ENCODE results near the gene SZT2.

The SZT2 gene

DNA sequence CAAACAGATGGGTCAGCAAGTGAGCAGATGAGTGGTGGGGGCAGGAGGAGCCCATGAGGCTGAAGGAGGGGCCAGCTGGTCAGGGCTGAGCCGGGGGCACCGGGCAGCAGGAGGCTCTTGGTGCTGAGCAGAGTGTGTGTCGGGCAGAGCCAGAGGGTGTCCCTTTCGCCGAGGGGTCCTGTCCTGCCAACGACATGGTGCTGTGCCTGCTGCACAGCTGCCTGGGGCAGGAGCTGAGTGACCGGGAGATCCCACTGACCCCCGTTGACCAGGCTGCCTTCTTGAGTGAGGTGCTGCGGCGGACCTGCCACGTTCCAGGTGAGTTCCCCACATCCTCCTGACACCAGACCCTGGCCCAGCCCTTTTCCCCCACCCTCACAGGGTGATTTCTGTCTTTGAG is 36.5 kb downstream of the SZT2 start:
- no peak for DNase-seq

DNA sequence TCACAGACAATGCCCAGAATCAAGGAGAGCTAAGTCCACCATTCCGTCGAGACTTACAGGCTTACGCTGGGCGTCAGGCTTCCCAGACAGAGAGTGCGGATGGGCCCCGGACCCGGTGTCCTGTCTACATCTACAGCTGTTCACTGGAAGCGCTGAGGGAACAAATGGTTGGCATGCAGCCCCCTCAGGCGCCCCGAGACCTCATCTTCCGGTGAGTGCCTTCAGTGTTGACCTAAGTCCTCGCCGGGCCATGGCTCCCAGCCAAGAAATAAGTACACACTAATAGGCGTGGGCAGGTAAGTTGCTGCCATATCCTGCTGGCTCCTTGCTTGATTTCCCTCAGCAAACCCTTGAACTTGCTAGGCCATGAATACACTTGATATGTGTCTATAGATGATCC is 37.8 kb downstream of the SZT2 start:
- no peak for DNase-seq

DNA sequence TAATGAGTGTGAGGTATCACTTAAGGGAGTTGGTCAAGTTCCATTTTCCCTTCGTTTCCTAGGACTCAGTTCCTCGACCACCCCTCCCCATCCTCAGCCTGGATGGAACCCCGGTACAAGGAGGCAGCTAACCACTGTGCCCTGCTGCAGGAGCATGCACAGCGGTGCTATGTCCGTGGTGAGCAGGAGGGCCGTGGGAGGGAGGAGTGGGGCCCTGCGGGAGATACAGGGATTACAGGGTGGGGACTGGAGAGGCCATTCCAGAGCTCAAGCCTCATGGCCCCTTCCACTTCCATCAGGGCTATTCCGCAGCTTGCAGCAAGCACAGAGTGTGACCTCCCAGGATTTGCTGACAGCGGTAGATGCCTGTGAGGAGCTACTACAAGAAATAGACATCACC is 38.2 kb downstream of the SZT2 start:
- DNase-seq, result no peak

DNA sequence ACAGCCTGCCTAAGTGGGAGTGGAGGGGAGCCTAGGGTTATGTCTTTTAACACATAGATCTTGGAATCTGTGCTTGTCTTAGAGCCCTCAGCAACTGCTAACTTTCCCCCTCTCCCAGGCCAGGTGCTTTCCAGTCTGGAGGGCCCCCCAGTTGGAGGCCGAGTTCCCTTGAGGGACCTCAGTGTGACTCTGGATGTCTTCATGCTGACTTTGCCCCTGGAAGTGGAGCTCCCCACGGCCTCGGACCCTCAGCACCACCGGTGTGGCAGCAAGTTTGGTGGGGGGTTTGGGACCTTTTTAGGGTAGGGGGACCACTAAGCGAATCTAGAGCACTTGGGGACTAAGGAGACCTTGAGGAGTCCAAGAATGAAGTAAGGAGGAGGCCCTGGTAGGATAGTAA is 41.1 kb downstream of the SZT2 start:
- no peak for DNase-seq

DNA sequence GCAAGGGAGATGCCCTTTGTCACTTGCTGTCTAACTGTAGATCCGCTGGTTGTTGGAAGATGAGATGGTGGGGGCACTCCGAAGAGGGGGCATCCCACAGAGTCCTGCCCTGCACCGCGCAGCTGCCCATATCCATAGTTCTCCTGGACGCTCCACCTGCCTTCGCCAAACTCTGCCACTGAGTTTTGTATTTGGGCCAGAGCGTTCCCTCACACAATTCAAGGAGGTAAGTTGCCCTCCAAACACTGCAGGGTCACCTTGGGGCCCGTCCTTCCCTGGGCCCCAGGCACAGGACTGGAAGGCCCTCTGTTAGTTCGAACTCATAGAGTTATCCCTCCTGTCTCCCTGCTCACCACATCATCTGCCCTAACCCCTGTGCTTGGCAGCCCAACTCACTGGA is 42.0 kb downstream of the SZT2 start:
- no peak for DNase-seq

DNA sequence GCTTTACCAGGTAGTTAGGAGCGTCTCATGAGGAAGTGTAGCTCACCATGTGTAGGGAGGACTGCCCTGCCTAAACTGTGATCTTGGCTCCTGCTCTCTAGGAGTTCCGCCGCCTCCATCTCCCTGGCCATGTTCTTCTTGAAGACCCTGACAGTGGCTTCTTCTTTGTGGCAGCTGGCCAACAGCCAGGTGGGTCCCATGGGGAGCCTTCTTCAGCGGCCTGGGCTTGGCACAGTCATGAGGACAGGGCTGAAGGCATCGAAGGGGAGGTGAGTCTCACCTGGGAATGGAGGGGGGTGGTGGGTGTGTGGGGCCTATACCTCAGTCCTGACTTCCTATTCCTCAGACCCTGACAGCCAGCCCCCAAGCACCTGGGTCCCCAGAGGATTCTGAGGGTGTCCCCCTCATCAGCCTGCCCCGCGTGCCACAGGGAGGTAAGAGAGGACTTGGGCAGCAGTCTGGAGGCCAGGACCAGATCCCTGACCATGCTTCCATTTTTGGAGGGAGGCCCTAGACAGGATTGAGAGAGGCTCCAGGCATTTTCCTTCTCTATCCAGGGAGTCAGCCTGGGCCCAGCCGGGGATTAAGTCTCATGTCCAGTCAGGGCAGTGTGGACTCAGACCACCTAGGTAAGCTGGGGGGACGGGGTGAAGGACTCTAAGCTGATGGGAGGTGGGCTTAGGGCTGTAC is 42.6 kb downstream of the SZT2 start:
- no peak for DNase-seq

DNA sequence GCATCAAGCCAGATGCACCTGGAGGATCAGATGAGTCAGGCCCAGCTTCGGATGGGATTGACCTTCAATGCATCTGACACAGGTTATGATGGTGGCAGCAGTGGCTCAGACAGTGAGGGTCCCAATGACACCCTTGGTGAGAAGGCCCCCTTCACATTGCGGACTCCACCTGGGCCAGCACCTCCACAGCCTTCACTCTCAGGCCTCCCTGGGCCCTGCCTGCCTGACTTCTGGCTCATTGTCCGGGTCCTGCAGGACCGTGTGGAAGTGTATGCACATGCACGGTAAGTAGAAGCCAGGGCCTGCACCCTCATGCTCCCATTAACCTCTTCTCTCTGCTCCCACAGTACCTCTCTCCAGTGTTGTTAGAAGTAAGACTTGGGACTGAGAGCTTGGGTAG is 43.2 kb downstream of the SZT2 start:
- DNase-seq, result no peak

DNA sequence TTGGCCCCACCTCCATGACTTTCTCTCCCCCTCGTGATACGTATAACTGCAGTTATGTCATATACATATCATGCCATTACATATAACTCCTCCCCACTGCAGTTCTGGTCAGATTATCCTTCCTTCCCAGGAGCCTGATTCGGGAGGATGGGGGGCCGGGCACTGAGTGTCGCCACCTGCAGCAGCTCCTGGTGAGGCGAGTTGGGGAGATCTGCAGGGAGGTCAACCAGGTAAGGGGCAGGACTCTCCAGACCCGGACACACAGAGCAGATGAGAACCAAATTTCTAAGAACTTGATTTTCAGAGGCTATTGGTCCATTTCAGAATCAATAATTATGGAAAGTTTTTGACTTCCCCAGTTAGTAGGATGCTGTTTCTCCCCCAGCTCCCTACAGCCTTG is 44.6 kb downstream of the SZT2 start:
- DNase-seq, result no peak

DNA sequence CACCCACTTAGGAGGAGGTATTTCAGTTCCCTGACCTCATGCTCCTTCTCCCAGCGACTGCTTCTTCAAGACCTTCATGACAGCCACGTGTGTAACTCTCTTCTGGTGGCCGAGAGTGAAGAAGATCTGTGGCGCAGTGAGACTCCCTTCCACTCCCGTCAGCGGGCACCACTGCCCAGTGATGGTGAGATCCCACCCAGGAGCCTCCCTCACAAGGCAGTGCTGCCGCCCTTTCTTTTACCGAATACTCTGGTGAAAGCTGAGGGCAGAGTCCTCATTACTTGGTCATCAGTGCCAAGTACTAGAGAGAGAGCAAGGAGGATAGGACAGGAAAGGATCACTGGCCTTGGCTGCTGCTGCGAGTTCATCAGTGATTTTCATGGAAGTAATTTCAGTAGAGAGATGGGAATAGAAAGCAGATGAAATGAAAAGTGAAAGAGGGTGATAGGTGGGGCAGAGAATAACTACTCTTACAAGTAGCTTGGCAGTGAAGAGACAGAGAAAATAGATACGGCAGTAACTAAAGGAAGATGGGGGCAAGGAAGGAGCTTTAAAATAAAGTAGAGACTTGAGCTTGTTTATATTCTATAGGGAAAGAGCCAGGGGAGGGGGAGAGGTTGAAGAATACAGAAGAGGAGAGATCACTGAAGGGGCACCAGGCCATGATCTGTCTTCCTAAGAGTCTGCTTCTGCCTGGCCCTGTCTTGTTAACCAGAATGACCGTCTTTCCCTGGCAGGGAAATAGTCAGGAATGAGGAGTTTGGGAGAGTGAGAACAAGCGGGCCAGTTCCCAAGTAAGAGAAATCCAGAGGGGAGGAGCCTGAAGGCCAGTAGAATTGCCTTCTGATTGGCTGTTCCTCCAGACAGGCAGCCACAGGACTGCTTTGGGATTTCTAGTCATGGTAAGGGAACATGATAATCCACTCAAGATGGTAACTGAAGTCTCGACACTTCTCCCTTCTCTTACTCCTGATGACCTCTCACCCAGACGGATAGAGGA is 45.7 kb downstream of the SZT2 start:
- no peak for DNase-seq

DNA sequence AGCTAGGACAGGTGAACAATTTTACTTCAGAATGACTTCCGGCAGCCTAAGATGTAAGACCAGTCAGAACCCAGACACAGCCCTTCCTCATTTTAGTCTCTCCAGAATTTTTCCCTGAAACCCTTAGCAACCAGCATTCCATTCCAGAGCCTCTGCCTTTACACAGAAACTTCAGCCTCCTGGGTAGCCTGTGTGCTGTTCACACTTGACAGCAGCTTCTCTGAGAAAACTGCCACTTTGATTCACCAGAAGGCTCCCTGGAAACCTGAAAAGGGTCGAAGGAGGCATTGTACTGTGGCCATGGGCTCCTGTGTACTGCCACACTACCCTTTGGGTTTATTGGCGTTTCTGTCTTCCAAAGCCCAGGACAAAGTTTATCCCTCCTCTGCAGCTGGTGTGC is 46.7 kb downstream of the SZT2 start:
- DNase-seq, result no peak

DNA sequence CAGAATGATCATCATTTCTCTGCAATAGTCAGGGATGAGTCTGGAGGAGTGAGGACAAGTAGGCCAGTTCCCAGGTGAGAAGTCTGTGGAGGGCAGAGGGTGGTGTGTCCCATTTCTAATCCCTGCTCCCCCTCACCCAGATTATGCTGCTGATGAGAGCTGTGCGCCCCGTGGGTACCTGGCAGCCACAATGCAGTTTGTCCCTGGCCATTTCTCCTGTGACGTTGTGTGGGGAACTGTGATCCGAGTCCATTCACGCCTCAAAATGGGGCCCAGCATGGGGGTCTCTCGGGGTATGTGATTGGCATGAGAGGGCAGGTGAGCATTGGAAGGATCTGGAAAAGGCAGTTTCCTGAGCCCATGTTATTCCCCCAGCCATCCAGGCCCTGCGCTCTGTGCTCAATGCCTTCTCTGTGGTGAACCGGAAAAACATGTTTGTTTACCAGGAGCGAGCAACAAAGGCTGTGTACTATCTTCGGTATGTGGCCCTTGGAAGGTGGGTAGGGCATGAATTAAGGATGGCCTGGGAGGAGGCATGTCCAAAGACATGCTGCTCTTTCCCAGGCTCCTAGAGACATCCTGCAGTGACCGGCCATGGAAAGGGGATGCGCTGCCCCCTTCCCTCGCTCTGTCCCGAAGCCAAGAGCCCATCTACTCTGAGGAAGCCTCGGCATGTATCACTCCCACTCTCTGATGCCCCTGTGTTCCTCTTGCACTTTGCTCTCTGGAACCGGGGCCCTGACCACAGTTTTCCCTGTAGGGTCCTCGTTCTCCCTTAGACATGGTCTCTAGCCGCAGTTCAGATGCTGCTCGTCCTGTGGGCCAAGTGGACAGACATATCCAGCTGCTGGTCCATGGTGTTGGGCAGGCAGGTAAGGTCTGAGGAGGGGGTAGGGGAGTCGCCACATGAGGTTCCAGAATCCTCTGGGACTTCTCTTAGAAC is 47.6 kb downstream of the SZT2 start:
- no peak for DNase-seq

DNA sequence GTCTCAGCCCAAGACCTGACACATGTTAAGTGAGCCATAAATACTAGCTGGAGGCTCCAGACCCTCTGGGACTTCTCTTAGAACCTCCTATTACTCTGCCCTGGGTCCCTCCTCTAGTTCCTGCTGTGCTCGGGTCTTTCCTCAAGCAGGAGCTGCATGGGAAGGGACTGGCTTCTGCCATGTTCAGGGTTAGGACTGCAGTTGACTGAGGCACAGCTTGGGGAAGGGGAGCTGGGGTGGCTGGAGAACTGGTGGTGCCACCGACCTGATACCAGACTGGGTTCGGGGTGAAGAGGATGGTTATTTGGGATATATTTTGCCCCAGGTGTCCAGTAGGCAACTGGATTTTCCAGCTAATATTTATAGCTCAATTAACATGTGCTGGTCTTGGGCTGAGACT is 48.3 kb downstream of the SZT2 start:
- DNase-seq, result no peak

DNA sequence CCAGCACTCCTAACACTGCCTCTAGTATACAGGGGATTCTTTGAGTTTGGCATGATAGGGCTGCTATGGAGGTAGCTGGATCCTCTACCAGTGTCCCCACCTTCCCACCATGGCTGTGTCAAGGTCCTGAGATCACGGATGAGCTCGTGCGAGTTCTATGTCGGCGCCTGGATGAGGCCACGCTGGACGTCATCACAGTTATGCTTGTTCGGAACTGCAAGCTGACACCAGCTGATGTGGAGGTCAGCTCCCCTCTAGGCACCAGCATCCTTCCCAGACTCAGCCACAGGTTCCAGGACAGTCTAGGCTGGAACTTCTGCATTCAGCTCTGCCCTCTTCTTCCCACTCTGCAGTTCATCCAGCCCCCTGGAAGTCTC is 48.9 kb downstream of the SZT2 start:
- no peak for DNase-seq

DNA sequence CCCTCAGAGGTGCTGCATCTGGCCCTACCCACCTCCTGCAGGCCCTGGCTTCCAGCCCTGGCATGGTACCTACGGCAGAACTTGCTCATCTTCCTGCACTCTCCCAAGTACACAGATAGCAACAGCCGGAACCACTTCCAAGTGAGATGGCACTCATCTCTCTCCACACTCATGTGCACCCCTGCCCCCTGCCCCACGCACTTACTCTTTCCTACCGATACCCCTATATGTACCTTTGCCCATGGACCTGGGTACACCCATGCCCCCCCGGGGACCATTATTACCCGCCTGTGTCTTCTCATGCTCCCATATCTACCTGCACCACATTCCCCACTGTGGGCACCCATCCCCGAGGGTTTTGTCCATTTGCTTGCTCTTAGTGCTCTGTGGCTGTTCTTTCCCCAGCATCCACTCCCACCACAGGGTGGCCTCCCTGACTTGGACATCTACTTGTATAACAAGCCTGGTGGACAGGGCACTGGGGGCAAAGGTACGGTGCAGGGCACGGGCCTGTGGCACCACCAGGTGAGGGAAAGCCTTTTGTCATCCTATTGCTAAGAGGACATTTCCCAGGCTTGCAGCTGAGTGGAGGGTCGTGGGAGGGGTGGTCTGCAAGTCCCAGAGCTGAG is 49.4 kb downstream of the SZT2 start:
- DNase-seq, result no peak

DNA sequence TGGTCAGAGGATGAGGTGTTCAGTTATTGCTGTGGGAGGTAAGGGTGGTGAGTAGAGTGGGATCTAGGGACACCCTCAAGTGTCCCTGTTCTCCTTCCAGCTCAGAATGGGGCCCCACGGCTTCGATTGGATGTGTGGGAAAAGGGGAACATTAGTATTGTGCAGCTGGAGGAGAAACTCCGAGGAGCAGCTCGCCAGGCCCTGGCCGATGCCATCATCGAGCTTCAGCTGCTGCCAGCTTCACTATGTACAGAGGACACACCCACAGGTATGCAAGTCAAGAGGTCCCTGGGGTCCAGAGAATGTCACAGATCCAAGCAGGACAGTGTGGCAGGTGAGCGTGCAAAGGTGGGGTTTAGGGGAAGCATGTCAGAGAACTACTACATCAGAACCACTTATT is 50.1 kb downstream of the SZT2 start:
- DNase-seq, result no peak

DNA sequence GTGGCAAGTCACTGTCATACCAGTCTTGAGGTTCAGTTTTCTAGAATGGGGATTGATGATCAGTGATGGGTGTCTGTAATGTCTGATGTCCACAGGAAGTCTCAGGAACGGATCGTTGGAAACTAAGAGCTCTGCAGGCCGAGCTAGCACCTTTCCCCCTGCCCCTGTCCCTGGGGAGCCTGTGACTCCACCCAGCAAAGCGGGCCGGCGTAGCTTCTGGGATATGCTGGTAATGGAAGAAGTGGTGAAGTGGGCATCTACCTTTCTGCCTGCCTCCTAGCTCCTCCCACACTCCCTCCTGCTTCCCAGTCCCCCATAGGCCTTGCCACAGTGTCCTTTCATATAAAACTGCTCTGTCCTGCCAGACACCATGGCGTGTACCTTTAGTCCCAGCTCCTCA is 50.7 kb downstream of the SZT2 start:
- DNase-seq, result no peak

DNA sequence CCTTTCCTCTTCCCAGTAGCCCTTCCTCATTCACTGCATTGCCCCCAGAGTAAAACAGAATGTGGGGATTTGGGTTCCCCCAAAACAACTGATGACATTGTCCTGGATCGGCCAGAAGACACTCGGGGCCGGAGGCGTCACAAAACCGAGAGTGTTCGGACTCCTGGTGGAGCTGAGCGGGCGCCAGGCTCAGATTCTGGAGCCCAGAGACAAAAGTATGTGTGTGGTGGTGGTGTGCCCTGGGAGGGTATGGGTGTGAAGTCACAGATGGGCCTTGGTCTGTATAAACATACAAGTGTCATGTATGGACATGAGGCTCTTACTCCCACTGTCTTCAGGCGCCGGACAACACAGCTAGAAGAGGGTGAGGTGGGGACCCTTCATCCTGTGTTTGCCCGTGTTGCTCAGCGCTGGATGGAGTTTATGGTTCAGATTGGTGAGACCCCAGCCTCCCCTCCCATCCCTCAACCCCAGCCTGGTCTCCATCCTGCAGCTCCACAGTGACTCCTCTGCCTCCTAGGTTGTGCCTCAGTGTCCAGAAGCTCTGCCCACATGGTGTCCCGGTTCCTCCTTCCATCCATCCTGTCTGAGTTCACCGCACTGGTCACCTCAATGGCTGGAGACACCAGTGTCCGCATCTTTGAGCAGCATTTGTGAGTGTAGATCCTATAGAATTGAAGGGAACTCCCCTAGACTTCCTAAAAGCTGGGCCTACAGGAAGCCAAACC is 51.6 kb downstream of the SZT2 start:
- DNase-seq, result no peak

DNA sequence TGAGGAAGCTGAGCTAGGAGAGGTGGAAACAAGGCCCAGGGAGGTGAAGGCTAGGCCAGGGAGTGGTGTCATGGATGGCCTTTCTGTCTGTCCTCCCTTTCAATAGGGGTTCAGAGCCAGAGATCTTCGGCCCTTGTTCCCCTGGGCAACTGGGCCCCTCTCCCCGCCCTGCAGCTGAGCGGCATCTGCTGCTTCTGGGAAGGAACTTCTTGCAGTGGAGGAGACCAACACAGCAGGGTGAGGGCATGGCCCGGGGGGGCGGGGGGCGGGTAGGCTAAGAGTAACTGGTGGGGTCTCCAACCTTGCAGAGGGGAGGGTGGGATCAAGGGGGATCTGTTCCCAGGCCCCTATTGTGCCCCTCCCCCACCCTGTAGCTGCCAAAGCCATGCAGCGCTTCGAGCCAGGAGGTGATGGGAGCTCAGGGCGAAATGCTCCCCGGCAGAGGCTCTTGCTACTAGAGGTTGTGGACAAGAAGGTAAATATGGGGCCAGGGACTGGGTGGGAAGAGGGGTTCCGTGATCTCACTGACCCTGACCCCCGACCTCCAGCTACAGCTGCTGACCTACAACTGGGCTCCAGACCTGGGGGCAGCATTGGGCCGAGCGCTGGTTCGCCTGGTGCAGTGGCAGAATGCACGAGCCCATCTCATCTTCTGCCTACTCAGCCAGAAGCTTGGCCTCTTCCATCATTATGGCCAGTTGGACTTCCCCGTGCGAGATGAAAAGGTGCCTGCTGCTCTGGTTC is 52.4 kb downstream of the SZT2 start:
- DNase-seq, result no peak

DNA sequence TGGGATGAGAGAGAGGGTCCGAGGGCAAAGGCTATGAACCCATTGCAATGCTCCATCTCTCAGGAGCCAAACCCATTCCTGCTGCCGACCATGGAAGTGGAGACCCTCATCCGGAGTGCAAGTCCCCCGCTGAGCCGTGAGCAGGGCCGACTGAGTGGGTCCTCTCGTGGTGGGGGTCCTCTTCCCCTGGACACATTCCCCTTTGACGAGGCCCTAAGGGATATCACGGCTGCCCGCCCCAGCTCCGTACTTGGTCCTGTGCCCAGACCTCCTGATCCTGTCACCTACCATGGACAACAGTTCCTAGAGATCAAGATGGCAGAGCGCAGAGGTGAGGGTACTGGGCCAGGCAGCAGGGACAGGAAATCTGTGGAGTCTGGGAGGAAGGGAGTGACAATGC is 53.1 kb downstream of the SZT2 start:
- no peak for DNase-seq

DNA sequence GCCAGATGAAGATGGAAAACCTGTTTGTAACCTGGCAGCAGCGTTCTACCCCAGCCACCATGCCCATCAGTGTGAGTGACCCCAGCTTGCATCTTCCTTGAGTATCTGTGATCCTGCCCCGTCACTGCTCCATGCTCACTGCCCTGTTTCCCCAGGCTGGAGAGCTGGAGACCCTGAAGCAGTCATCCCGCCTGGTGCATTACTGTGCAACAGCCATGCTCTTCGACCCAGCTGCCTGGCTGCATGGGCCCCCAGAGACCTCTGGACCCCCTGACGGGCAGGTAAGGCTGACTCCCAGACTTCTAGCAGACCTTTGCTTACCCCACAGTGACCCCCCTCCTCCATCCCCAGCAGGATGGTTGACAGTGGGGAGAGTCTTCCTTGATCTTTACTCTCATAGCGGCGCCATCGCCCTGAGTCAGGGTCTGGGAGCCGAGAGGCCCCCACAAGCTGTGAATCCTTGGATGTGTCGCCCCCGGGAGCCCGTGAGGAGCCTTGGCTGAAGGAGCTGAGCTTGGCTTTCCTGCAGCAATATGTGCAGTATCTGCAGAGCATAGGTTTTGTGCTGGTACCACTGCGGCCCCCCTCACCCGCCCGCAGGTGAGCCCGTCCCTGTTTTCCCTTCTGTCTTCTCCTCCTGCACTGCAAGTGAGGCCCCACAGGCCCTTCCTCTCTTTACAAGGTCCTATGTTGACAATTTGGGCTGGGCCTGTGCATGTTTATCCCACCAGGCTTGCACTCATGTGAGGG is 53.7 kb downstream of the SZT2 start:
- DNase-seq, result no peak
